A549 (cell line): ENCODE results near the gene CLSTN2. TPM values are rescaled to one million over a fixed set of nuclear protein-coding genes. Genes with fewer than 3 reads are reported as not detected.

Experiments used
- ATAC-seq, 2 experiments: fragments of 200-7000 bp in 1 of 2; fragments of >200 bp in 1 of 2; cut with Nextera tagmentation in 1 of 2; cut with Tn5 transposase in 1 of 2; 3 replicates each; pipeline versions ENCODE4 v1.8.0 to v1.9.1; 2018 to 2020; ENCODE audit warnings: mild to moderate bottlenecking in 1 of 2, moderate library complexity in 1 of 2
- CTCF ChIA-PET: fragments of 300-600 bp; sonication (Branson Sonifier 250); formaldehyde crosslinking; extraction: SDS; loops from one replicate; lab custom pipeline; 2021; ENCODE audit warnings: antibody characterized with exemption, inconsistent platforms; lab: Yijun Ruan, JAX
- POLR2A ChIA-PET: fragments of 350-600 bp; formaldehyde crosslinking; extraction: SDS; loops from one replicate; lab custom pipeline; 2021; ENCODE audit warnings: antibody characterized with exemption, inconsistent platforms; lab: Yijun Ruan, JAX
- DNase-seq, 2 experiments: peaks; one replicate each; pipeline versions ENCODE4 v3.0.0 to v3.0.0-alpha.2; 2011 to 2016; ENCODE audit warnings: low read depth in 1 of 2, low spot score in 1 of 2
- FAIRE-seq: peaks from 2 replicates; lab custom pipeline; 2011; peaks lifted over from hg19 to GRCh38; lab: Jason Lieb, UNC
- H3K27ac ChIP-seq, 2 experiments: fragments of >200 bp; sonication (Bioruptor Twin); formaldehyde crosslinking; 3 replicates each; pipeline ENCODE4 v1.5.1; 2016 to 2017
- H3K4me1 ChIP-seq: fragments of >200 bp; sonication (Bioruptor Twin); formaldehyde crosslinking; 3 replicates; pipeline ENCODE4 v1.6.1; 2016
- H3K4me2 ChIP-seq: fragments of >200 bp; sonication (Bioruptor Twin); formaldehyde crosslinking; 3 replicates; pipeline ENCODE4 v1.6.1; 2016
- H3K4me3 ChIP-seq: fragments of >200 bp; sonication (Bioruptor Twin); formaldehyde crosslinking; 3 replicates; pipeline ENCODE4 v1.5.1; 2016
- H3K9me3 ChIP-seq: fragments of >200 bp; sonication (Bioruptor Twin); formaldehyde crosslinking; 3 replicates; pipeline ENCODE4 v1.6.1; 2016
- BHLHE40 ChIP-seq: IDR thresholded peaks from 2 replicates; pipeline ENCODE4 v1.6.1; 2012; ENCODE audit warnings: low read depth, low read length, inconsistent platforms
- CTCF ChIP-seq: fragments of >200 bp; sonication (Bioruptor Twin); formaldehyde crosslinking; IDR thresholded peaks from 3 replicates; pipeline ENCODE4 v1.5.1; 2016
- EHF ChIP-seq: fragments of 250-450 bp; sonication (Bioruptor Pico); IDR thresholded peaks from 2 replicates; pipeline ENCODE4 v1.5.0; 2020; ENCODE audit warnings: mild to moderate bottlenecking
- FOSL2 ChIP-seq, 2 experiments: fragments of 450-650 bp in 1 of 2; fragments of >200 bp in 1 of 2; sonication (Bioruptor Twin) in 1 of 2; formaldehyde crosslinking; IDR thresholded peaks; 2 replicates each; pipeline versions ENCODE4 v1.5.0 to v1.6.1; 2016 to 2020; ENCODE audit warnings: mild to moderate bottlenecking in 1 of 2, moderate library complexity in 1 of 2
- FOXS1 ChIP-seq: fragments of 250-450 bp; sonication (Bioruptor Pico); IDR thresholded peaks from 2 replicates; pipeline ENCODE4 v1.5.0; 2020; ENCODE audit warnings: mild to moderate bottlenecking, moderate library complexity
- HDAC2 ChIP-seq: fragments of 200-600 bp; sonication (generic); IDR thresholded peaks from 2 replicates; pipeline ENCODE4 v1.6.1; 2016
- HMGXB4 ChIP-seq: fragments of 250-450 bp; sonication (Bioruptor Pico); IDR thresholded peaks from 2 replicates; pipeline ENCODE4 v1.5.0; 2021; ENCODE audit warnings: mild to moderate bottlenecking, moderate library complexity, borderline replicate concordance
- HOXA7 ChIP-seq: fragments of 250-450 bp; sonication (Bioruptor Pico); IDR thresholded peaks from 2 replicates; pipeline ENCODE4 v1.5.0; 2020; ENCODE audit warnings: mild to moderate bottlenecking, moderate library complexity
- KDM1A ChIP-seq: fragments of 200-600 bp; sonication (generic); IDR thresholded peaks from 2 replicates; pipeline ENCODE4 v1.6.1; 2016; ENCODE audit warnings: low read depth, mild to moderate bottlenecking
- MAX ChIP-seq: IDR thresholded peaks from 2 replicates; pipeline ENCODE4 v1.6.1; 2012
- NR3C1 ChIP-seq: fragments of >200 bp; sonication (Bioruptor Twin); formaldehyde crosslinking; IDR thresholded peaks from 3 replicates; pipeline ENCODE4 v1.6.1; 2017
- PHF8 ChIP-seq: fragments of 200-600 bp; sonication (generic); IDR thresholded peaks from 2 replicates; pipeline ENCODE4 v1.6.1; 2016; ENCODE audit warnings: low read depth, mild to moderate bottlenecking, antibody characterized with exemption, moderate library complexity, borderline replicate concordance
- RAD21 ChIP-seq, 2 experiments: fragments of >200 bp in 1 of 2; sonication (Bioruptor Twin) in 1 of 2; formaldehyde crosslinking in 1 of 2; IDR thresholded peaks in 1 of 2; conservative IDR thresholded peaks in 1 of 2; 2 replicates in 1 of 2; 3 replicates in 1 of 2; pipeline ENCODE4 v1.6.1; 2012 to 2018; ENCODE audit warnings: inconsistent platforms in 1 of 2
- RARB ChIP-seq: fragments of 250-450 bp; sonication (Bioruptor Pico); IDR thresholded peaks from 2 replicates; pipeline ENCODE4 v1.8.0; 2021; ENCODE audit warnings: mild to moderate bottlenecking, moderate library complexity
- RCOR1 ChIP-seq: fragments of 150-350 bp; IDR thresholded peaks from 2 replicates; pipeline ENCODE4 v1.6.1; 2014; ENCODE audit warnings: antibody characterized with exemption, low read length, low read depth
- REST ChIP-seq: fragments of 200-600 bp; sonication (generic); IDR thresholded peaks from 2 replicates; pipeline ENCODE4 v1.6.1; 2016; ENCODE audit warnings: antibody characterized with exemption, mild to moderate bottlenecking, moderate library complexity
- SMC3 ChIP-seq: fragments of >200 bp; sonication (Bioruptor Twin); formaldehyde crosslinking; IDR thresholded peaks from 3 replicates; pipeline ENCODE4 v1.6.1; 2018; ENCODE audit warnings: inconsistent platforms
- SREBF2 ChIP-seq: fragments of 450-650 bp; IDR thresholded peaks from 2 replicates; pipeline ENCODE4 v1.6.1; 2014; ENCODE audit warnings: mild to moderate bottlenecking, moderate library complexity
- TFCP2L1 ChIP-seq: fragments of 250-450 bp; sonication (Bioruptor Pico); IDR thresholded peaks from 2 replicates; pipeline ENCODE4 v1.5.0; 2021; ENCODE audit warnings: mild to moderate bottlenecking
- USF2 ChIP-seq: fragments of 450-650 bp; IDR thresholded peaks from 2 replicates; pipeline ENCODE4 v1.6.1; 2014; ENCODE audit warnings: antibody characterized with exemption
- whole genome bisulfite sequencing: methylation state at CpG from one replicate; pipeline ENCODE4 v1.1.6; 2017; ENCODE audit errors: missing lambda C conversion rate; 5-methylcytosine and 5-hydroxymethylcytosine counted together
- polyA plus RNA-seq, 4 experiments: library from polyadenylated mRNA; depleted of rRNA in 3 of 4; stranded (reverse); fragments of >200 nt; fragmentation: RNase III in 1 of 4; extraction: RNeasy Plus Mini Kit Qiagen cat#74134 plus additional on column Dnase treatment in 1 of 4; gene quantifications; 2 replicates in 3 of 4; 3 replicates in 1 of 4; pipeline ENCODE4 v1.2.3, GENCODE V29; 2011 to 2017

CLSTN2 gene
- polyA plus RNA-seq, 2 of the 4 experiments (the other 2 are of a cell fraction) = 0.03 to 0.04 TPM

GRCh38 chr3:139937674-139938279, 2.8 kb downstream of the CLSTN2 start:
- no peak for FAIRE-seq
- ChIA-PET CTCF (interaction anchor here (0.6 to 1.2 kb wide), 5 partner anchors 16 to 820 kb away, joined by 3 to 4 read pairs (median 3); no protein-coding TSS in a partner anchor), POLR2A (no interaction called here)
- Histone ChIP-seq H3K4me1 (peaks cover 10% of the 10 kb centered on the region), H3K27ac (no peak overlapping the region), H3K4me3 (no peak overlapping the region), H3K4me2 (no peak overlapping the region), H3K9me3 (no peaks in the 10 kb centered on the region)
- 2% methylated on average over 8 of the region's 8 CpGs for WGBS
- TF ChIP-seq RARB (CRISPR knock-in tag) (no peak), SREBF2 (no peak), RAD21 (conservative IDR thresholded peaks at IDR 0.05 in 1 of 2, IDR thresholded peaks at IDR 0.05 in 1 of 2) (peak; percentile 49 to 57; a peak in 4 of 5 replicates), EHF (CRISPR knock-in tag) (no peak), TFCP2L1 (no peak), REST (no peak), KDM1A (no peak), NR3C1 (no peak), USF2 (no peak), SMC3 (peak; percentile 51; the same call in 2 of the 3 replicates), RCOR1 (no peak), HDAC2 (no peak), BHLHE40 (no peak), CTCF (peak; percentile 58), HMGXB4 (no peak)
- ATAC-seq = no peak
- peak; percentile 15 to 24 for DNase-seq

GRCh38 chr3:139939681-139940190, 4.8 kb downstream of the CLSTN2 start:
- POLR2A ChIA-PET = no interaction called here
- TF ChIP-seq HOXA7 (CRISPR knock-in tag) (no peak), NR3C1 (no peak), BHLHE40 (no peak), PHF8 (no peak), MAX (no peak), FOSL2 (IDR thresholded peaks at IDR 0.05) (no peak), FOSL2 (CRISPR knock-in tag; IDR thresholded peaks at IDR 0.05) (no peak), FOXS1 (CRISPR knock-in tag) (no peak)
- TF ChIP-seq, all 56 proteins: peak for 0
- Histone ChIP-seq H3K4me1 (peaks cover 8% of the 10 kb centered on the region), H3K4me3 (no peak overlapping the region), H3K4me2 (no peak overlapping the region), H3K9me3 (no peaks in the 10 kb centered on the region), H3K27ac (no peak overlapping the region)
- no peak for ATAC-seq
- no peak for DNase-seq
- no peak for FAIRE-seq
- WGBS = 4% methylated on average over 2 of the region's 2 CpGs
- CTCF ChIA-PET = no interaction called here
